IMR-90 (cell line): ENCODE measurements around the gene MYOM1. TPM values are rescaled to one million over a fixed set of nuclear protein-coding genes. Genes with fewer than 3 reads are reported as not detected.

Experiments used
- ATAC-seq: fragments of 200-7000 bp; cut with Tn5 transposase; 2 replicates; pipeline ENCODE4 v1.9.1; 2020; ENCODE audit warnings: low read depth, mild to moderate bottlenecking, moderate library complexity
- BruUV-seq: library from RNA; stranded (reverse); fragments of 400-500 nt; replicated peaks from 2 replicates; lab custom pipeline; 2021; lab: Mats Ljungman, UMichigan
- CTCF ChIA-PET: fragments of 300-600 bp; formaldehyde crosslinking; extraction: SDS; loops from one replicate; lab custom pipeline; 2021; ENCODE audit warnings: antibody characterized with exemption; lab: Yijun Ruan, JAX
- POLR2A ChIA-PET: fragments of 300-600 bp; sonication (Branson Sonifier 250); formaldehyde crosslinking; loops from one replicate; lab custom pipeline; 2022; ENCODE audit warnings: antibody characterized with exemption; ENCODE audit not compliant: unreplicated experiment; lab: Charles Lee
- DNase-seq: peaks from one replicate; pipeline ENCODE4 v3.0.0; 2013
- H2AFZ ChIP-seq: replicated peaks from 2 replicates; pipeline ENCODE3; 2013; ENCODE audit warnings: low read length, mild to moderate bottlenecking; ENCODE audit not compliant: poor library complexity
- H2AK5ac ChIP-seq: 2 replicates; pipeline ENCODE4 v1.6.1; 2013; ENCODE audit warnings: low read depth, low read length, inconsistent platforms
- H2AK9ac ChIP-seq: replicated peaks from 2 replicates; pipeline ENCODE3; 2013; ENCODE audit warnings: mild to moderate bottlenecking, low read depth, low read length, moderate library complexity; ENCODE audit not compliant: poor library complexity
- H2BK120ac ChIP-seq: 2 replicates; pipeline ENCODE4 v1.6.1; 2013; ENCODE audit warnings: low read depth, low read length, inconsistent platforms
- H2BK15ac ChIP-seq: 3 replicates; pipeline ENCODE4 v1.6.1; 2013; ENCODE audit warnings: low read depth, low read length, inconsistent platforms
- H2BK20ac ChIP-seq: 2 replicates; pipeline ENCODE4 v1.6.1; 2013; ENCODE audit warnings: low read depth, mild to moderate bottlenecking, inconsistent platforms, low read length, moderate library complexity
- H2BK5ac ChIP-seq: 2 replicates; pipeline ENCODE4 v1.6.1; 2013; ENCODE audit warnings: mild to moderate bottlenecking, low read depth, low read length, inconsistent platforms; ENCODE audit not compliant: poor library complexity, severe bottlenecking
- H3K14ac ChIP-seq: replicated peaks from 2 replicates; pipeline ENCODE4 v1.6.1; 2013; ENCODE audit warnings: low read depth, low read length, inconsistent platforms
- H3K18ac ChIP-seq: 2 replicates; pipeline ENCODE4 v1.6.1; 2013; ENCODE audit warnings: low read depth, low read length, control low read depth
- H3K23ac ChIP-seq: 2 replicates; pipeline ENCODE4 v1.6.1; 2013; ENCODE audit warnings: low read depth, low read length, inconsistent platforms
- H3K27ac ChIP-seq: 2 replicates; pipeline ENCODE4 v1.5.1; 2013; ENCODE audit warnings: mild to moderate bottlenecking, control low read depth, low read length; ENCODE audit not compliant: insufficient read depth
- H3K27me3 ChIP-seq: 2 replicates; pipeline ENCODE4 v1.6.1; 2013; ENCODE audit warnings: low read length; ENCODE audit not compliant: control insufficient read depth, insufficient read depth
- H3K36me3 ChIP-seq: 2 replicates; pipeline ENCODE4 v1.6.1; 2013; ENCODE audit warnings: low read length, mixed read lengths; ENCODE audit not compliant: control insufficient read depth, insufficient read depth
- H3K4ac ChIP-seq: 2 replicates; pipeline ENCODE4 v1.6.1; 2013; ENCODE audit warnings: low read depth, low read length, inconsistent platforms
- H3K4me1 ChIP-seq: 2 replicates; pipeline ENCODE4 v1.6.1; 2013; ENCODE audit warnings: low read length, mixed read lengths; ENCODE audit not compliant: control insufficient read depth, insufficient read depth
- H3K4me2 ChIP-seq: 2 replicates; pipeline ENCODE4 v1.6.1; 2013; ENCODE audit warnings: low read depth, mild to moderate bottlenecking, control low read depth, low read length, moderate library complexity
- H3K4me3 ChIP-seq: 2 replicates; pipeline ENCODE4 v1.5.1; 2013; ENCODE audit warnings: low read depth, mild to moderate bottlenecking, control low read depth, low read length, moderate library complexity; ENCODE audit not compliant: insufficient read depth
- H3K56ac ChIP-seq: 2 replicates; pipeline ENCODE4 v1.6.1; 2013; ENCODE audit warnings: low read length, inconsistent platforms; ENCODE audit not compliant: insufficient read depth; ENCODE audit errors: extremely low read depth
- H3K79me1 ChIP-seq, 2 experiments: 2 replicates each; pipeline ENCODE4 v1.6.1; 2013; ENCODE audit warnings: low read length in 2 of 2, inconsistent platforms in 1 of 2, low read depth in 1 of 2
- H3K9ac ChIP-seq: 2 replicates; pipeline ENCODE4 v1.6.1; 2013; ENCODE audit warnings: low read depth, low read length, control low read depth
- H3K9me1 ChIP-seq: 2 replicates; pipeline ENCODE4 v1.6.1; 2013; ENCODE audit warnings: low read length, inconsistent platforms; ENCODE audit not compliant: insufficient read depth
- H3K9me3 ChIP-seq: 2 replicates; pipeline ENCODE4 v1.6.1; 2013; ENCODE audit warnings: low read length; ENCODE audit not compliant: control insufficient read depth, insufficient read depth
- H4K20me1 ChIP-seq: 2 replicates; pipeline ENCODE4 v1.6.1; 2013; ENCODE audit warnings: low read length, inconsistent platforms; ENCODE audit not compliant: insufficient read depth
- H4K5ac ChIP-seq: 2 replicates; pipeline ENCODE4 v1.6.1; 2013; ENCODE audit warnings: mild to moderate bottlenecking, low read depth, low read length, control low read depth
- H4K8ac ChIP-seq, 2 experiments: 2 replicates each; pipeline ENCODE4 v1.6.1; 2013; ENCODE audit warnings: low read depth in 2 of 2, low read length in 2 of 2, control low read depth in 1 of 2, inconsistent platforms in 1 of 2
- H4K91ac ChIP-seq: 2 replicates; pipeline ENCODE4 v1.6.1; 2013; ENCODE audit warnings: low read depth, low read length, inconsistent platforms; ENCODE audit not compliant: insufficient read depth
- BHLHE40 ChIP-seq: fragments of 150-350 bp; IDR thresholded peaks from 2 replicates; pipeline ENCODE4 v1.6.1; 2016; ENCODE audit warnings: mild to moderate bottlenecking, low read depth, low read length
- FOS ChIP-seq: fragments of 150-350 bp; IDR thresholded peaks from 2 replicates; pipeline ENCODE4 v1.6.1; 2016; ENCODE audit warnings: low read depth, low read length
- MAZ ChIP-seq: IDR thresholded peaks from 2 replicates; pipeline ENCODE4 v1.6.1; 2012; ENCODE audit warnings: low read depth, mild to moderate bottlenecking, low read length, improper control_type of control experiment, moderate library complexity, borderline replicate concordance
- NFE2L2 ChIP-seq: fragments of 150-350 bp; IDR thresholded peaks from 2 replicates; pipeline ENCODE4 v1.6.1; 2016; ENCODE audit warnings: low read depth, mild to moderate bottlenecking, low read length
- RAD21 ChIP-seq: IDR thresholded peaks from 2 replicates; pipeline ENCODE4 v1.6.1; 2012; ENCODE audit warnings: low read length, improper control_type of control experiment
- RCOR1 ChIP-seq: IDR thresholded peaks from 2 replicates; pipeline ENCODE4 v1.6.1; 2012; ENCODE audit warnings: mild to moderate bottlenecking, low read length, improper control_type of control experiment; ENCODE audit not compliant: insufficient replicate concordance
- RFX5 ChIP-seq: IDR thresholded peaks from 2 replicates; pipeline ENCODE4 v1.8.0; 2012; ENCODE audit warnings: low read depth, mild to moderate bottlenecking, low read length, moderate library complexity
- SMC3 ChIP-seq: fragments of 150-350 bp; IDR thresholded peaks from 2 replicates; pipeline ENCODE4 v1.6.1; 2016; ENCODE audit warnings: low read depth, mild to moderate bottlenecking, antibody characterized with exemption, low read length, moderate library complexity
- WGBS, 2 experiments: methylation state at CpG; one replicate each; pipeline versions ENCODE4 v1.1.5 to v1.1.7; 2013; ENCODE audit warnings: missing lambda C conversion rate in 2 of 2; ENCODE audit not compliant: insufficient read length in 1 of 2; ENCODE audit errors: extremely low coverage in 2 of 2; 5-methylcytosine and 5-hydroxymethylcytosine counted together
- dilution Hi-C: fragments of 300-500 bp; cut with HindIII; formaldehyde crosslinking; loops from one replicate; pipeline ENCODE4 v1.14.3; 2018; ENCODE audit warnings: low sequenced_read_pairs; ENCODE audit not compliant: unreplicated experiment
- in situ Hi-C: fragments of 300-500 bp; cut with MboI; formaldehyde crosslinking; loops from 3 replicates; pipeline ENCODE4 v1.14.3; 2019; ENCODE audit warnings: low sequenced_read_pairs, inconsistent platforms, mixed read lengths
- intact Hi-C: fragments of 100-400 bp; cut with micrococcal nuclease; formaldehyde crosslinking; loops from 2 replicates; pipeline ENCODE4 v1.10.0; 2022
- polyA plus RNA-seq, 3 experiments: library from polyadenylated mRNA; depleted of rRNA; stranded (reverse); fragments of >200 nt; gene quantifications; 2 replicates each; pipeline ENCODE4 v1.2.3, GENCODE V29; 2012; ENCODE audit warnings: low replicate concordance in 1 of 3
- total RNA-seq: library from RNA; depleted of rRNA; stranded (reverse); fragments of >200 nt; gene quantifications from 2 replicates; pipeline ENCODE4 v1.2.3, GENCODE V29; 2012
- TF ChIP-seq, protein P1 (sequence below): fragments of 150-350 bp; IDR thresholded peaks from 2 replicates; pipeline ENCODE4 v1.6.1; 2016; ENCODE audit warnings: low read depth, mild to moderate bottlenecking, low read length, moderate library complexity, borderline replicate concordance

MYOM1 gene
- total and polyA plus RNA-seq, 2 of the 4 experiments (the other 2 are of a cell fraction) = under 0.01 to 0.10 TPM

DNA sequence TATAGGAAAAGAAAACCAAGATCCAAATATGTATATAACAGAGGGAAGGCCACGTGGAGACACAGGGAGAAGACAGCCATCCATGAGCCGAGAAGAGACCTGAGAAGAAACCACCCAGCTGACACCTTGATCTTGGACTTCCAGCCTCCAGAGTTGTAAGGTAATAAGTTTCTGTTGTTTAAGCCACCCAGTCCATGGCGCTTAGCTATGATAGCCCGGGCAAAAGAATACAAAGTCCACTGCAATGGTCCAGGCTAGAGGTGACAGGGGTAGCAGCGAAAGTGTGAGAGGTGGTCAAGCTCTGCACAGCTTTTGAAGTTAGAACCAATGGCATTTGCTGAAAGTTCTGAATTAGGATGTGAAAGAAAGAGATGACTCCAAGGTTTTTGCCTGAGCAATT, 2.8 kb downstream of the MYOM1 start:
- no peak overlapping the region for H3K4me2 ChIP-seq
- H2BK5ac ChIP-seq = no peak overlapping the region
- BruUV-seq = no TSS peak
- ChIA-PET CTCF (no interaction called here), POLR2A (no interaction called here)
- ATAC-seq = no peak
- H3K79me1 ChIP-seq = no peaks in the 10 kb centered on the region
- dilution Hi-C loops = no loop called here
- no peak overlapping the region for H2AFZ ChIP-seq
- H2BK120ac ChIP-seq = no peak overlapping the region
- H4K8ac ChIP-seq = no peak overlapping the region
- no peaks in the 10 kb centered on the region for H3K9me3 ChIP-seq
- H3K4ac ChIP-seq = no peak overlapping the region
- H4K20me1 ChIP-seq = no peaks in the 10 kb centered on the region
- H3K4me1 ChIP-seq = no peaks in the 10 kb centered on the region
- no peak overlapping the region for H3K18ac ChIP-seq
- no peak overlapping the region for H2AK9ac ChIP-seq
- H2BK20ac ChIP-seq = no peak overlapping the region
- no peaks in the 10 kb centered on the region for H3K36me3 ChIP-seq
- no peak overlapping the region for H4K91ac ChIP-seq
- H3K14ac ChIP-seq = no peak overlapping the region
- H3K9ac ChIP-seq = no peak overlapping the region
- peaks cover 4% of the 10 kb centered on the region; the same call in 1 of the 2 replicates for H3K27me3 ChIP-seq
- 73% methylated on average over 2 of the region's 5 CpGs; no CpG with 5 or more reads in 1 of the 2 experiments for WGBS, 2 experiments
- H3K27ac ChIP-seq = no peak overlapping the region
- in situ Hi-C loops = no loop called here
- no peak overlapping the region for H3K4me3 ChIP-seq
- no peak for DNase-seq
- no peak overlapping the region for H3K56ac ChIP-seq
- H4K5ac ChIP-seq = no peak overlapping the region
- H3K9me1 ChIP-seq = no peaks in the 10 kb centered on the region
- TF ChIP-seq, protein P1, sequence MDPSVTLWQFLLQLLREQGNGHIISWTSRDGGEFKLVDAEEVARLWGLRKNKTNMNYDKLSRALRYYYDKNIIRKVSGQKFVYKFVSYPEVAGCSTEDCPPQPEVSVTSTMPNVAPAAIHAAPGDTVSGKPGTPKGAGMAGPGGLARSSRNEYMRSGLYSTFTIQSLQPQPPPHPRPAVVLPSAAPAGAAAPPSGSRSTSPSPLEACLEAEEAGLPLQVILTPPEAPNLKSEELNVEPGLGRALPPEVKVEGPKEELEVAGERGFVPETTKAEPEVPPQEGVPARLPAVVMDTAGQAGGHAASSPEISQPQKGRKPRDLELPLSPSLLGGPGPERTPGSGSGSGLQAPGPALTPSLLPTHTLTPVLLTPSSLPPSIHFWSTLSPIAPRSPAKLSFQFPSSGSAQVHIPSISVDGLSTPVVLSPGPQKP = no peak
- TF ChIP-seq RFX5 = no peak
- no peak for TF ChIP-seq BHLHE40
- no peak for TF ChIP-seq MAZ
- TF ChIP-seq FOS = no peak
- no peak for TF ChIP-seq RCOR1
- no peak for TF ChIP-seq SMC3
- no peak for TF ChIP-seq NFE2L2
- no peak for TF ChIP-seq RAD21
- intact Hi-C loops = no loop called here
- H2BK15ac ChIP-seq = no peak overlapping the region
- H3K23ac ChIP-seq = no peak overlapping the region; the same call in 1 of the 2 replicates
- no peak overlapping the region for H2AK5ac ChIP-seq
